Prostate gland (tissue), 2 donors: ENCODE measurements around the gene BICC1. TPM values are rescaled to one million over a fixed set of nuclear protein-coding genes. Genes with fewer than 3 reads are reported as not detected.

ENCODE experiments used
- DNase-seq: peaks from one replicate; pipeline ENCODE4 v3.0.0-alpha.2; 2019; ENCODE audit warnings: low spot score
- H3K27ac ChIP-seq, 2 donors: fragments of 200-600 bp; sonication (generic); 2 replicates each; pipeline ENCODE4 v1.5.1; 2017 to 2019
- H3K27me3 ChIP-seq: fragments of 200-600 bp; sonication (generic); replicated peaks from 2 replicates; pipeline ENCODE4 v1.5.1; 2019; ENCODE audit not compliant: insufficient read depth
- H3K36me3 ChIP-seq, 2 donors: fragments of 200-600 bp; sonication (generic); 1 replicate in 1 of 2; 2 replicates in 1 of 2; pipeline versions ENCODE4 v1.5.1 to v1.8.1; 2017 to 2019
- H3K4me1 ChIP-seq: fragments of 200-600 bp; sonication (generic); replicated peaks from 2 replicates; pipeline ENCODE4 v1.5.1; 2019
- H3K4me3 ChIP-seq, 2 donors: fragments of 200-600 bp; sonication (generic); 2 replicates each; pipeline ENCODE4 v1.5.1; 2017 to 2019
- H3K9me3 ChIP-seq: fragments of 200-600 bp; sonication (generic); 2 replicates; pipeline ENCODE4 v1.5.1; 2017
- POLR2A ChIP-seq: fragments of 450-650 bp; IDR thresholded peaks from one replicate; pipeline ENCODE4 v1.6.1; 2016; ENCODE audit warnings: antibody characterized with exemption, mild to moderate bottlenecking
- POLR2AphosphoS5 ChIP-seq: sonication (generic); formaldehyde crosslinking; IDR thresholded peaks from one replicate; pipeline ENCODE4 v1.6.1; 2017; ENCODE audit warnings: antibody characterized with exemption
- WGBS: methylation state at CpG from one replicate; pipeline ENCODE4 v1.1.5; 2018; 5-methylcytosine and 5-hydroxymethylcytosine counted together
- intact Hi-C: fragments of 100-400 bp; cut with DNase I; formaldehyde crosslinking; loops from one replicate; pipeline ENCODE4 v1.14.2; 2022
- total RNA-seq, 2 donors: library from RNA; depleted of rRNA; stranded (reverse); fragments of >200 nt; gene quantifications; one replicate each; pipeline ENCODE4 v1.1.0, GENCODE V29; 2016
- TF ChIP-seq, protein P1 (sequence below), 4 experiments: fragments of 200-600 bp in 2 of 4; fragments of 450-650 bp in 2 of 4; sonication (generic) in 2 of 4; IDR thresholded peaks; 1 replicate in 3 of 4; 2 replicates in 1 of 4; pipeline ENCODE4 v1.5.1; 2016 to 2019; ENCODE audit warnings: antibody characterized with exemption in 4 of 4, mild to moderate bottlenecking in 2 of 4, moderate library complexity in 2 of 4

The BICC1 gene
- total RNA-seq, 2 donors from 2014 or later, result 5.1 to 12.7 TPM

DNA sequence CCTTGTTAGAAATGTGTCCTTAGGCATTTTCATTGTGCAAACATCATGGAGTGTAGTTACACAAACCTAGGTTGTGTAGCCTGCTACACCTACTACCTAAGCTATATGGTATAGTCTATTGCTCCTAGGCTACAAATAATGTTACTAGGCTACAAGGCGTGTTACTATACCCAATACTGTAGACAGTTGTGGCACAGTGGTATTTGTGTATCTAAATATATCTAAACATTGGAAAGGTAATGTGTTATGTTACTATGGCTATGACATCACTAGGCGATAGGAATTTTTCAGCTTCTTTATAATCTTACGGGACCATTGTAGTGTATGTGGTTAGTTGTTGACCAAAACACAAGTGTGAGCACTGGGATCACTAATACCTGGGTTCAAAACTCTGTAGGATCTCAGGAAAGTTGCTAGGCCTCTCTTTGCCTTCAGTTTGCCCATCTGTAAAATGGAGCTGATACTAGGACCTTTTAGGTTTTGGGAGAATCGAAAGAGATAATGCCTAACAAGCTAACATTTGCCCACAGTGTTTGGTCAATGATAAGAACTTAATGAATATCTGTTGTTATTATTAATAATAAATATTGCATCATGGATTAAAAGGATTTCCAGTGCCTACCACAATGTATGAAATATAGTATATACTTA, 2.7 kb downstream of the BICC1 start:
- TF ChIP-seq, protein P1, sequence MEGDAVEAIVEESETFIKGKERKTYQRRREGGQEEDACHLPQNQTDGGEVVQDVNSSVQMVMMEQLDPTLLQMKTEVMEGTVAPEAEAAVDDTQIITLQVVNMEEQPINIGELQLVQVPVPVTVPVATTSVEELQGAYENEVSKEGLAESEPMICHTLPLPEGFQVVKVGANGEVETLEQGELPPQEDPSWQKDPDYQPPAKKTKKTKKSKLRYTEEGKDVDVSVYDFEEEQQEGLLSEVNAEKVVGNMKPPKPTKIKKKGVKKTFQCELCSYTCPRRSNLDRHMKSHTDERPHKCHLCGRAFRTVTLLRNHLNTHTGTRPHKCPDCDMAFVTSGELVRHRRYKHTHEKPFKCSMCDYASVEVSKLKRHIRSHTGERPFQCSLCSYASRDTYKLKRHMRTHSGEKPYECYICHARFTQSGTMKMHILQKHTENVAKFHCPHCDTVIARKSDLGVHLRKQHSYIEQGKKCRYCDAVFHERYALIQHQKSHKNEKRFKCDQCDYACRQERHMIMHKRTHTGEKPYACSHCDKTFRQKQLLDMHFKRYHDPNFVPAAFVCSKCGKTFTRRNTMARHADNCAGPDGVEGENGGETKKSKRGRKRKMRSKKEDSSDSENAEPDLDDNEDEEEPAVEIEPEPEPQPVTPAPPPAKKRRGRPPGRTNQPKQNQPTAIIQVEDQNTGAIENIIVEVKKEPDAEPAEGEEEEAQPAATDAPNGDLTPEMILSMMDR (IDR thresholded peaks at IDR 0.05), result no peak
- TF ChIP-seq POLR2A, result no peak
- no peak for TF ChIP-seq POLR2AphosphoS5

DNA sequence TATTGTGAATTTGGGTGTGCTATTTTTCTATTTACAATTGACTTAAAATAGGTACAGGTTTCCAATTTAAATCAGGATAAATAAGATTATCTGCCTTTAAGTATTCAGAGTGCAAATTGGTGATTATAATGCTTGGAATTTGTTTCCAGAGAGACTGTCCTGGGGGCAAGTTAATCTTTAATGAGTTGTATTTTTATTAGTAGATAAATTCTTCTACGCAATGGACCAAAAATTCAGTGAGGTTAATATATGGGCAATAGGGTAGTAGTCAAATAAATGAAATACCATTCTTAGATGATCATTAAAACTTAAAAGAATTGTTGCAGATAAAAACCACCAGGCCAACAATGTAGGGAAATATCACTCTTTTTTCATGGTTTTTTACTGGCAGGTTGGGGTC, 3.4 kb downstream of the BICC1 start:
- H3K27me3 ChIP-seq, result no peaks in the 10 kb centered on the region
- H3K9me3 ChIP-seq, result no peaks in the 10 kb centered on the region
- no peak overlapping the region for H3K27ac ChIP-seq
- 71% methylated on average over 1 of the region's 1 CpG for WGBS
- H3K4me1 ChIP-seq, result no peaks in the 10 kb centered on the region
- DNase-seq, result no peak
- no peaks in the 10 kb centered on the region for H3K36me3 ChIP-seq
- TF ChIP-seq POLR2AphosphoS5 (no peak), POLR2A (no peak)
- TF ChIP-seq, protein P1 (IDR thresholded peaks at IDR 0.05), result no peak
- intact Hi-C loops, result loop anchor here (10.0 kb wide), 2 partner anchors 129 to 259 kb away; no protein-coding TSS in a partner anchor
- no peak overlapping the region for H3K4me3 ChIP-seq

More for the DNA sequence above, 2.7 kb downstream of the BICC1 start:
- Histone ChIP-seq H3K4me3 (no peak overlapping the region), H3K9me3 (no peaks in the 10 kb centered on the region), H3K27me3 (no peaks in the 10 kb centered on the region), H3K4me1 (no peaks in the 10 kb centered on the region), H3K27ac (no peak overlapping the region), H3K36me3 (no peaks in the 10 kb centered on the region)
- intact Hi-C loops, result loop anchor here (10.0 kb wide), 2 partner anchors 129 to 259 kb away; no protein-coding TSS in a partner anchor
- no peak for DNase-seq
- WGBS, result 97% methylated on average over 4 of the region's 4 CpGs

GRCh38 chr10:58516671-58517070, 4.0 kb downstream of the BICC1 start:
- H3K27me3 ChIP-seq, result no peaks in the 10 kb centered on the region
- H3K4me1 ChIP-seq, result no peaks in the 10 kb centered on the region
- no peak overlapping the region for H3K4me3 ChIP-seq
- TF ChIP-seq, protein P1 (IDR thresholded peaks at IDR 0.05), result no peak
- H3K9me3 ChIP-seq, result no peaks in the 10 kb centered on the region
- intact Hi-C loops, result loop anchor here (10.0 kb wide), 2 partner anchors 128 to 258 kb away; no protein-coding TSS in a partner anchor
- no peak for DNase-seq
- no peaks in the 10 kb centered on the region for H3K36me3 ChIP-seq
- H3K27ac ChIP-seq, result no peak overlapping the region

- 30% methylated on average over 1 of the region's 1 CpG for WGBS
- intact Hi-C loops, result loop anchor here (10.0 kb wide), 2 partner anchors 128 to 258 kb away; no protein-coding TSS in a partner anchor
- H3K27me3 ChIP-seq, result no peaks in the 10 kb centered on the region
Measured at GRCh38 chr10:58517081-58517480, 4.4 kb downstream of the BICC1 start.

More at GRCh38 chr10:58517081-58517480, 4.4 kb downstream of the BICC1 start:
- Histone ChIP-seq H3K27ac (no peak overlapping the region), H3K4me3 (no peak overlapping the region), H3K9me3 (no peaks in the 10 kb centered on the region), H3K4me1 (no peaks in the 10 kb centered on the region), H3K36me3 (no peaks in the 10 kb centered on the region)
- no peak for DNase-seq
- TF ChIP-seq POLR2A (no peak), POLR2AphosphoS5 (no peak)
- TF ChIP-seq, protein P1 (IDR thresholded peaks at IDR 0.05), result no peak
